Measurements from ENCODE around the gene PCA3. TPM values are rescaled to one million over a fixed set of nuclear protein-coding genes. Genes with fewer than 3 reads are reported as not detected.

PCA3 gene
- total and polyA plus RNA-seq, 2 of the 8 experiments (the other 6 are each of a cell fraction or from before 2014, with no cell fraction given), result not detected

- no peak overlapping the region for H2BK15ac ChIP-seq (ENCODE audit: low read length)
- H3K4me3 ChIP-seq (ENCODE audit: extremely low read depth in 1 of 4, insufficient read depth in 2 of 4, low read depth in 3 of 4, low read length in 4 of 4), result no peak overlapping the region
- H3K9me3 ChIP-seq (ENCODE audit: insufficient read depth in 2 of 2, low read depth in 1 of 2, low read length in 1 of 2), result no peaks in the 10 kb centered on the region
- POLR2A ChIA-PET (ENCODE audit: partially characterized antibody), result interaction anchor here (0.6 to 1.4 kb wide), 2 partner anchors 15 to 312 kb away, joined by 4 read pairs; no protein-coding TSS in a partner anchor
- no peak overlapping the region for H2BK12ac ChIP-seq (ENCODE audit: low read depth, low read length)
- H4K20me1 ChIP-seq (replicated peaks in 1 of 2; ENCODE audit: control insufficient read depth in 1 of 2, insufficient read depth in 2 of 2, low read length in 2 of 2), result no peaks in the 10 kb centered on the region
- H2AK5ac ChIP-seq (ENCODE audit: low read depth, low read length), result no peak overlapping the region
- H3K27me3 ChIP-seq (replicated peaks in 1 of 4; ENCODE audit: control insufficient read depth in 3 of 4, extremely low read depth in 1 of 4, insufficient read depth in 3 of 4, low read length in 3 of 4), result no peaks in the 10 kb centered on the region
- H3K79me1 ChIP-seq (ENCODE audit: low read depth, low read length), result no peaks in the 10 kb centered on the region
- no peak overlapping the region for H3K4ac ChIP-seq (replicated peaks; ENCODE audit: insufficient read length, low read depth, low read length)
- H2AFZ ChIP-seq (ENCODE audit: low read length), result no peak overlapping the region
- no peak overlapping the region for H3K18ac ChIP-seq (ENCODE audit: extremely low read depth, low read length)
- WGBS, 2 experiments (ENCODE audit: extremely low coverage in 1 of 2, insufficient coverage in 1 of 2, insufficient read length in 1 of 2, insufficient replicate concordance in 2 of 2, low coverage in 1 of 2, low lambda C conversion rate in 2 of 2, missing lambda C conversion rate in 1 of 2), result 93% methylated on average over 5 of the region's 5 CpGs; no CpG with 5 or more reads in 1 of the 2 experiments
- no peak overlapping the region for H4K5ac ChIP-seq (ENCODE audit: insufficient read length, low read depth, low read length)
- H3K14ac ChIP-seq (ENCODE audit: insufficient read length), result no peak overlapping the region
- H2BK5ac ChIP-seq (ENCODE audit: low read depth, low read length), result no peak overlapping the region
- no peaks in the 10 kb centered on the region for H3K36me3 ChIP-seq (ENCODE audit: control insufficient read depth in 2 of 4, insufficient read depth in 4 of 4, low read length in 3 of 4)
- no peaks in the 10 kb centered on the region for H3K4me1 ChIP-seq (replicated peaks in 1 of 4; ENCODE audit: control insufficient read depth in 3 of 4, insufficient read depth in 4 of 4, low read length in 3 of 4)
- no peak overlapping the region for H4K91ac ChIP-seq (replicated peaks; ENCODE audit: insufficient read length, low read length)
- TF ChIP-seq KDM4A (IDR thresholded peaks at IDR 0.05; ENCODE audit: low read depth, low read length, severe bottlenecking) (no peak), EP300 (IDR thresholded peaks at IDR 0.05; ENCODE audit: borderline replicate concordance in 1 of 2, low read depth in 2 of 2, low read length in 2 of 2) (no peak), NRF1 (IDR thresholded peaks at IDR 0.05; ENCODE audit: low read depth, low read length) (no peak), EGR1 (IDR thresholded peaks at IDR 0.05; ENCODE audit: borderline replicate concordance, low read depth, low read length) (no peak), SRF (IDR thresholded peaks at IDR 0.05; ENCODE audit: low read depth, low read length) (no peak), RNF2 (IDR thresholded peaks at IDR 0.05; ENCODE audit: borderline replicate concordance, low read depth, low read length, missing control alignments, poor library complexity, severe bottlenecking) (no peak), MAFK (IDR thresholded peaks at IDR 0.05; ENCODE audit: low read depth, low read length) (no peak)
- H3K27ac ChIP-seq (ENCODE audit: low read depth, low read length), result no peak overlapping the region
- H3K9ac ChIP-seq (replicated peaks in 1 of 4; ENCODE audit: extremely low read depth in 1 of 4, low read depth in 3 of 4, low read length in 3 of 4), result no peak overlapping the region
- no peak overlapping the region for H2BK20ac ChIP-seq (ENCODE audit: low read length)
- CTCF ChIA-PET (ENCODE audit: partially characterized antibody), result interaction anchor here (1.5 to 2.9 kb wide), 3 partner anchors 13 to 39 kb away, joined by 3 to 12 read pairs (median 5); no protein-coding TSS in a partner anchor
- FAIRE-seq (no peak), DNase-seq (ENCODE audit: low read depth in 1 of 2, low spot score in 2 of 2) (no peak)
- H3K56ac ChIP-seq (replicated peaks; ENCODE audit: insufficient read length, low read depth, low read length), result no peak overlapping the region
- H3K79me2 ChIP-seq (ENCODE audit: control insufficient read depth in 1 of 2, insufficient read depth in 2 of 2, low read length in 2 of 2), result no peaks in the 10 kb centered on the region
- no peak overlapping the region for H3K23ac ChIP-seq (ENCODE audit: insufficient read length)
- no peak overlapping the region for H3K4me2 ChIP-seq (ENCODE audit: insufficient read depth in 1 of 2, low read depth in 2 of 2, low read length in 2 of 2)
- H2BK120ac ChIP-seq (replicated peaks; ENCODE audit: low read depth, low read length), result no peak overlapping the region
- no peaks in the 10 kb centered on the region for H3K23me2 ChIP-seq (ENCODE audit: low read depth, low read length)
- H4K8ac ChIP-seq (ENCODE audit: extremely low read depth, insufficient read depth, low read length), result no peak overlapping the region
Measured at GRCh38 chr9:76717176-76717575, 47.1 kb upstream of the PCA3 start.

Data from H1 (cell line).